Measurements from ENCODE around the gene STARD10. TPM values are rescaled to one million over a fixed set of nuclear protein-coding genes. Genes with fewer than 3 reads are reported as not detected.

The STARD10 gene
- total and polyA plus RNA-seq, 2 experiments from 2014 or later: 16.6 to 20.5 TPM

DNA sequence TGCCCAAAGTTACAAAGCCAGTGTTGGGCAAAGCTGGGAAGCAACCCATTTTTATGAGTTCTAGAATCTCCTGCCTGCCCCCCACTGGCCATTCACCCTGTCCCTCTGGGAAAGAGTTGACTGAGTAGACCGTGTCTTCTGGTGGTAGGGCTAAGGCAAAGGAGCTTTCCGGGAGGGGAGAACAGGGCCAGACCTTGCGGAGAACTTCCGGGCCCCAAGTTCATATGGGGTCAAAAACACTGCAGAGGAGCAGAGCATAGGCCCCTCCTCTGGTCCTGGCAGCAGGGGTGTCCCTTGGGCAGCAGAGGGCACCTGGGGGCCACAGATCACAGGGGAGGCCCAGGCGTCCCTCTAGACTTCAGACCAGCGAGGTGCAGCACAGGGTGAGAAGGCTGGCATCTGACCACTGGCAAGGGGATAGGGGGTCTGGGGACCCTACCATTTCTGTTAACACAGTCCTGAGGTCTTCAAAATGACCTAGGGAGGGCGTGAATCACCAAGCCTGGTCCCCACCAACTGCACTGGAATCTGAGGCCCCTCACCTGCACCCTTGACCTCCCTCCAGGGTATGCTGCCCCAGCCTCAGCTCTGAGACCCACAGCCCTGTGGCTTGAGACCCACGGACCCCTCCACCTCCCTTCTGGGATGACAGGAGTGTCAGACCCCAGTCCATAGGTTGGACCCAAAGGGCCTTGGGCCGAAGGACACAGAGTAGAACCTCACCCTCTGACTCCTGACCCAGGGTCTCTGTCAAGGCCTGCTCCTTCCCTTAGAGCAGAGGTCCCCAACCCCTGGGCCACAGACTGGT is 40.3 kb downstream of the STARD10 start:
- peak overlapping the region; percentile 84; the same call in 1 of the 3 replicates for H3K4me3 Mint-ChIP-seq
- ATAC-seq: no peak
- TF ChIP-seq CREB1 (CRISPR knock-in tag; IDR thresholded peaks at IDR 0.05; ENCODE audit: low read depth): no peak
- TF ChIP-seq ZNF114 (CRISPR knock-in tag; IDR thresholded peaks at IDR 0.05): no peak
- TF ChIP-seq, protein P1, sequence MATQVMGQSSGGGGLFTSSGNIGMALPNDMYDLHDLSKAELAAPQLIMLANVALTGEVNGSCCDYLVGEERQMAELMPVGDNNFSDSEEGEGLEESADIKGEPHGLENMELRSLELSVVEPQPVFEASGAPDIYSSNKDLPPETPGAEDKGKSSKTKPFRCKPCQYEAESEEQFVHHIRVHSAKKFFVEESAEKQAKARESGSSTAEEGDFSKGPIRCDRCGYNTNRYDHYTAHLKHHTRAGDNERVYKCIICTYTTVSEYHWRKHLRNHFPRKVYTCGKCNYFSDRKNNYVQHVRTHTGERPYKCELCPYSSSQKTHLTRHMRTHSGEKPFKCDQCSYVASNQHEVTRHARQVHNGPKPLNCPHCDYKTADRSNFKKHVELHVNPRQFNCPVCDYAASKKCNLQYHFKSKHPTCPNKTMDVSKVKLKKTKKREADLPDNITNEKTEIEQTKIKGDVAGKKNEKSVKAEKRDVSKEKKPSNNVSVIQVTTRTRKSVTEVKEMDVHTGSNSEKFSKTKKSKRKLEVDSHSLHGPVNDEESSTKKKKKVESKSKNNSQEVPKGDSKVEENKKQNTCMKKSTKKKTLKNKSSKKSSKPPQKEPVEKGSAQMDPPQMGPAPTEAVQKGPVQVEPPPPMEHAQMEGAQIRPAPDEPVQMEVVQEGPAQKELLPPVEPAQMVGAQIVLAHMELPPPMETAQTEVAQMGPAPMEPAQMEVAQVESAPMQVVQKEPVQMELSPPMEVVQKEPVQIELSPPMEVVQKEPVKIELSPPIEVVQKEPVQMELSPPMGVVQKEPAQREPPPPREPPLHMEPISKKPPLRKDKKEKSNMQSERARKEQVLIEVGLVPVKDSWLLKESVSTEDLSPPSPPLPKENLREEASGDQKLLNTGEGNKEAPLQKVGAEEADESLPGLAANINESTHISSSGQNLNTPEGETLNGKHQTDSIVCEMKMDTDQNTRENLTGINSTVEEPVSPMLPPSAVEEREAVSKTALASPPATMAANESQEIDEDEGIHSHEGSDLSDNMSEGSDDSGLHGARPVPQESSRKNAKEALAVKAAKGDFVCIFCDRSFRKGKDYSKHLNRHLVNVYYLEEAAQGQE (IDR thresholded peaks at IDR 0.05; ENCODE audit: unreplicated experiment): no peak
- TF ChIP-seq, protein P2, sequence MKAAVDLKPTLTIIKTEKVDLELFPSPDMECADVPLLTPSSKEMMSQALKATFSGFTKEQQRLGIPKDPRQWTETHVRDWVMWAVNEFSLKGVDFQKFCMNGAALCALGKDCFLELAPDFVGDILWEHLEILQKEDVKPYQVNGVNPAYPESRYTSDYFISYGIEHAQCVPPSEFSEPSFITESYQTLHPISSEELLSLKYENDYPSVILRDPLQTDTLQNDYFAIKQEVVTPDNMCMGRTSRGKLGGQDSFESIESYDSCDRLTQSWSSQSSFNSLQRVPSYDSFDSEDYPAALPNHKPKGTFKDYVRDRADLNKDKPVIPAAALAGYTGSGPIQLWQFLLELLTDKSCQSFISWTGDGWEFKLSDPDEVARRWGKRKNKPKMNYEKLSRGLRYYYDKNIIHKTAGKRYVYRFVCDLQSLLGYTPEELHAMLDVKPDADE (IDR thresholded peaks at IDR 0.05): no peak
- TF ChIP-seq JUNB (IDR thresholded peaks at IDR 0.05; ENCODE audit: unreplicated experiment): no peak
- TF ChIP-seq EZH2 (IDR thresholded peaks at IDR 0.05; ENCODE audit: low read depth, unreplicated experiment): no peak
- TF ChIP-seq, protein P3, sequence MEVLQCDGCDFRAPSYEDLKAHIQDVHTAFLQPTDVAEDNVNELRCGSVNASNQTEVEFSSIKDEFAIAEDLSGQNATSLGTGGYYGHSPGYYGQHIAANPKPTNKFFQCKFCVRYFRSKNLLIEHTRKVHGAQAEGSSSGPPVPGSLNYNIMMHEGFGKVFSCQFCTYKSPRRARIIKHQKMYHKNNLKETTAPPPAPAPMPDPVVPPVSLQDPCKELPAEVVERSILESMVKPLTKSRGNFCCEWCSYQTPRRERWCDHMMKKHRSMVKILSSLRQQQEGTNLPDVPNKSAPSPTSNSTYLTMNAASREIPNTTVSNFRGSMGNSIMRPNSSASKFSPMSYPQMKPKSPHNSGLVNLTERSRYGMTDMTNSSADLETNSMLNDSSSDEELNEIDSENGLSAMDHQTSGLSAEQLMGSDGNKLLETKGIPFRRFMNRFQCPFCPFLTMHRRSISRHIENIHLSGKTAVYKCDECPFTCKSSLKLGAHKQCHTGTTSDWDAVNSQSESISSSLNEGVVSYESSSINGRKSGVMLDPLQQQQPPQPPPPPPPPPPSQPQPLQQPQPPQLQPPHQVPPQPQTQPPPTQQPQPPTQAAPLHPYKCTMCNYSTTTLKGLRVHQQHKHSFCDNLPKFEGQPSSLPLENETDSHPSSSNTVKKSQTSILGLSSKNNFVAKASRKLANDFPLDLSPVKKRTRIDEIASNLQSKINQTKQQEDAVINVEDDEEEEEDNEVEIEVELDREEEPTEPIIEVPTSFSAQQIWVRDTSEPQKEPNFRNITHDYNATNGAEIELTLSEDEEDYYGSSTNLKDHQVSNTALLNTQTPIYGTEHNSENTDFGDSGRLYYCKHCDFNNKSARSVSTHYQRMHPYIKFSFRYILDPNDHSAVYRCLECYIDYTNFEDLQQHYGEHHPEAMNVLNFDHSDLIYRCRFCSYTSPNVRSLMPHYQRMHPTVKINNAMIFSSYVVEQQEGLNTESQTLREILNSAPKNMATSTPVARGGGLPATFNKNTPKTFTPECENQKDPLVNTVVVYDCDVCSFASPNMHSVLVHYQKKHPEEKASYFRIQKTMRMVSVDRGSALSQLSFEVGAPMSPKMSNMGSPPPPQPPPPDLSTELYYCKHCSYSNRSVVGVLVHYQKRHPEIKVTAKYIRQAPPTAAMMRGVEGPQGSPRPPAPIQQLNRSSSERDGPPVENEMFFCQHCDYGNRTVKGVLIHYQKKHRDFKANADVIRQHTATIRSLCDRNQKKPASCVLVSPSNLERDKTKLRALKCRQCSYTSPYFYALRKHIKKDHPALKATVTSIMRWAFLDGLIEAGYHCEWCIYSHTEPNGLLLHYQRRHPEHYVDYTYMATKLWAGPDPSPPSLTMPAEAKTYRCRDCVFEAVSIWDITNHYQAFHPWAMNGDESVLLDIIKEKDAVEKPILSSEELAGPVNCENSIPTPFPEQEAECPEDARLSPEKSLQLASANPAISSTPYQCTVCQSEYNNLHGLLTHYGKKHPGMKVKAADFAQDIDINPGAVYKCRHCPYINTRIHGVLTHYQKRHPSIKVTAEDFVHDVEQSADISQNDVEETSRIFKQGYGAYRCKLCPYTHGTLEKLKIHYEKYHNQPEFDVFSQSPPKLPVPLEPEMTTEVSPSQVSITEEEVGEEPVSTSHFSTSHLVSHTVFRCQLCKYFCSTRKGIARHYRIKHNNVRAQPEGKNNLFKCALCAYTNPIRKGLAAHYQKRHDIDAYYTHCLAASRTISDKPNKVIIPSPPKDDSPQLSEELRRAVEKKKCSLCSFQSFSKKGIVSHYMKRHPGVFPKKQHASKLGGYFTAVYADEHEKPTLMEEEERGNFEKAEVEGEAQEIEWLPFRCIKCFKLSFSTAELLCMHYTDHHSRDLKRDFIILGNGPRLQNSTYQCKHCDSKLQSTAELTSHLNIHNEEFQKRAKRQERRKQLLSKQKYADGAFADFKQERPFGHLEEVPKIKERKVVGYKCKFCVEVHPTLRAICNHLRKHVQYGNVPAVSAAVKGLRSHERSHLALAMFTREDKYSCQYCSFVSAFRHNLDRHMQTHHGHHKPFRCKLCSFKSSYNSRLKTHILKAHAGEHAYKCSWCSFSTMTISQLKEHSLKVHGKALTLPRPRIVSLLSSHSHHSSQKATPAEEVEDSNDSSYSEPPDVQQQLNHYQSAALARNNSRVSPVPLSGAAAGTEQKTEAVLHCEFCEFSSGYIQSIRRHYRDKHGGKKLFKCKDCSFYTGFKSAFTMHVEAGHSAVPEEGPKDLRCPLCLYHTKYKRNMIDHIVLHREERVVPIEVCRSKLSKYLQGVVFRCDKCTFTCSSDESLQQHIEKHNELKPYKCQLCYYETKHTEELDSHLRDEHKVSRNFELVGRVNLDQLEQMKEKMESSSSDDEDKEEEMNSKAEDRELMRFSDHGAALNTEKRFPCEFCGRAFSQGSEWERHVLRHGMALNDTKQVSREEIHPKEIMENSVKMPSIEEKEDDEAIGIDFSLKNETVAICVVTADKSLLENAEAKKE (CRISPR knock-in tag; IDR thresholded peaks at IDR 0.05): no peak

More for the DNA sequence above, 40.3 kb downstream of the STARD10 start:
- H3K27ac Mint-ChIP-seq: no peak overlapping the region
- DNase-seq (ENCODE audit: low spot score): no peak
- Histone ChIP-seq H3K27me3 (ENCODE audit: insufficient read depth) (peaks cover 19% of the 10 kb centered on the region), H3K79me2 (replicated peaks; ENCODE audit: insufficient read depth) (peaks cover 34% of the 10 kb centered on the region), H3K4me3 (peak overlapping the region; percentile 95; the same call in 1 of the 2 replicates), H3K4me1 (ENCODE audit: insufficient read depth) (peaks cover 30% of the 10 kb centered on the region), H4K20me1 (replicated peaks; ENCODE audit: insufficient read depth) (peaks cover 8% of the 10 kb centered on the region), H3F3A (replicated peaks; ENCODE audit: low read depth) (0 out of 2 replicates have a peak, but pooled peaks cover 3% of the 10 kb centered on the region), H3K4me2 (peak overlapping the region; percentile 97), H2AFZ (no peak overlapping the region), H3K9me2 (ENCODE audit: insufficient read depth) (no peaks in the 10 kb centered on the region), H3K36me3 (ENCODE audit: insufficient read depth) (no peaks in the 10 kb centered on the region), H3K27ac (ENCODE audit: low read depth) (no peak overlapping the region)
- peaks cover 26% of the 10 kb centered on the region for H3K27me3 Mint-ChIP-seq (ENCODE audit: insufficient read depth, low read depth, poor library complexity)
- H3K4me1 Mint-ChIP-seq: peaks cover 33% of the 10 kb centered on the region
- H3K9me3 Mint-ChIP-seq: no peaks in the 10 kb centered on the region; the same call in 2 of the 3 replicates
- H3K36me3 Mint-ChIP-seq (ENCODE audit: low read depth): peaks cover 3% of the 10 kb centered on the region; the same call in 2 of the 3 replicates

Data from GM23338 (cell line).